Testis (tissue), 3 donors: ENCODE data around the gene VPS18. TPM values are rescaled to one million over a fixed set of nuclear protein-coding genes. Genes with fewer than 3 reads are reported as not detected.

Experiments
- DNase-seq: peaks from one replicate; pipeline ENCODE4 v3.0.0-alpha.2; 2019
- H3K27ac ChIP-seq, 2 donors: fragments of 200-600 bp; sonication (generic); one replicate each; pipeline ENCODE4 v1.5.1; 2019
- H3K27me3 ChIP-seq: fragments of 200-600 bp; sonication (generic); one replicate; pipeline ENCODE4 v1.5.1; 2019
- H3K36me3 ChIP-seq: fragments of 200-600 bp; sonication (generic); one replicate; pipeline ENCODE4 v1.5.1; 2017; ENCODE audit warnings: low read depth; ENCODE audit errors: missing control alignments
- H3K4me1 ChIP-seq: fragments of 200-600 bp; sonication (generic); one replicate; pipeline ENCODE4 v1.5.1; 2019
- H3K4me3 ChIP-seq, 2 donors: fragments of 200-600 bp; sonication (generic); one replicate each; pipeline ENCODE4 v1.5.1; 2017 to 2019
- H3K9me3 ChIP-seq: fragments of 200-600 bp; sonication (generic); one replicate; pipeline ENCODE4 v1.5.1; 2017
- POLR2A ChIP-seq: fragments of 450-650 bp; IDR thresholded peaks from one replicate; pipeline ENCODE4 v1.6.1; 2017; ENCODE audit warnings: antibody characterized with exemption, mild to moderate bottlenecking, moderate library complexity
- WGBS, 2 donors: methylation state at CpG; one replicate each; pipeline ENCODE4 v1.1.5; 2018; 5-methylcytosine and 5-hydroxymethylcytosine counted together
- intact Hi-C: fragments of 100-400 bp; cut with DNase I; formaldehyde crosslinking; loops from one replicate; pipeline ENCODE4 v1.15.1; 2023; ENCODE audit warnings: low total_unique reads
- polyA plus RNA-seq: library from polyadenylated mRNA; stranded (reverse); fragments of 350-450 nt; fragmentation: Illumina TruSeq; extraction: RNeasy Lipid Tissue Mini Kit (QIAGEN cat#74804); gene quantifications from one replicate; pipeline ENCODE4 v1.2.3, GENCODE V29; 2014; ENCODE audit warnings: low read depth, low replicate concordance; ENCODE audit not compliant: insufficient read depth
- total RNA-seq, 2 donors: library from RNA; depleted of rRNA; stranded (reverse); fragments of >200 nt; gene quantifications; one replicate each; pipeline ENCODE4 v1.2.3, GENCODE V29; 2016
- TF ChIP-seq, protein P1 (sequence below), 3 experiments: fragments of 450-650 bp in 2 of 3; fragments of 200-600 bp in 1 of 3; sonication (generic) in 1 of 3; IDR thresholded peaks; one replicate each; pipeline ENCODE4 v1.5.1; 2016 to 2019; ENCODE audit warnings: antibody characterized with exemption in 3 of 3, mild to moderate bottlenecking in 2 of 3, moderate library complexity in 1 of 3

Gene VPS18
- total and polyA plus RNA-seq, 3 donors from 2014 or later: 16.3 to 33.4 (median 25.5) TPM

DNA sequence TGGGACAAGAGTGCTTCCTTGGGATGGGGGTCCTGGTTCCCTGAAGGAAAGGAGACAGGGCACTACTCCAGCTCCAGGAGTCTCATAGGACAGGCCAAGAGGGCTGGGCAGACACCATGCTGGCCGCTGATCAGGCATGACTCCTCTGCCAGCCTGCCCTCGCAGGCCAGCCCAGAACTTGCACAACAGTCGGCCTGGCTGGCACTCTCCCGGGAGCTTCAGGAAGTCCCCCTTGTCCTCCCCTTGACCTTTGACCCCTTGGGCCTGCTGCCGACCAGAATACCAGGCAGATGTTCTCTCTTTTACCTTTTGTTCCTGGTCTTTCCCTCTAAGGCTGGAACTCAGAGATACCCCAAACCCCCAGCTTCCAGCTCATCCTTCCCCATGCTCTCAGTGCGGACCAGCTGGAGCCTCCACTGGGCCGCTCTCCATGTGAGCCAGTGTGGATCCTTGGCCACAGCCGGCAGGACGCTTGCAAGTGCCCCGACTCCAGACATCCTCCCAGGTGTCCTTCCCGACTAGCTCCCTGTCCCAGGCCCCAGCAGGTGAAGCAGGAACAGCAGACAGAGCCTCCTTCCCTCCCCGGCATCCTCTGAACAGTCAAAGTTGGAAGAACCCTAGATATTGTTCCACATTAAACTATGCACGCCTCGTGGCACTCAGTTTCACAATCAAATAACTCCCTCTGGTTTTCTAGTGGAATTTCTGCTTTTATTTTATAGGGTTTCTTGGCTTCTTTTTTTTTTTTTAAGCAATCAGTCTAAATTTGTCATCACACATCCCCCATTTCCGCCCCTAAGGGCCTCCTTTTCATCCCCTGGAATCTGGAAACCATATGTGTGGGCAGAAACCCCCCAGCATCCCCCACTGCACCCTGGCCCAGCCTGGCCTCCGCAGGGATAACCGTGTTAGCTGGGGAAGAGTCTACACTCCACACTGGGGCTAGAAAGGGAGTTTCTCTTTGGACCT, 15.7 kb downstream of the VPS18 start:
- no peak overlapping the region for H3K27ac ChIP-seq
- H3K9me3 ChIP-seq: no peaks in the 10 kb centered on the region
- H3K4me1 ChIP-seq: peaks cover 18% of the 10 kb centered on the region
- H3K36me3 ChIP-seq: no peaks in the 10 kb centered on the region
- H3K27me3 ChIP-seq: no peaks in the 10 kb centered on the region
- no peak overlapping the region for H3K4me3 ChIP-seq
- WGBS, 2 donors: 73 to 76% methylated on average over 17 of the region's 17 CpGs
- TF ChIP-seq, protein P1, sequence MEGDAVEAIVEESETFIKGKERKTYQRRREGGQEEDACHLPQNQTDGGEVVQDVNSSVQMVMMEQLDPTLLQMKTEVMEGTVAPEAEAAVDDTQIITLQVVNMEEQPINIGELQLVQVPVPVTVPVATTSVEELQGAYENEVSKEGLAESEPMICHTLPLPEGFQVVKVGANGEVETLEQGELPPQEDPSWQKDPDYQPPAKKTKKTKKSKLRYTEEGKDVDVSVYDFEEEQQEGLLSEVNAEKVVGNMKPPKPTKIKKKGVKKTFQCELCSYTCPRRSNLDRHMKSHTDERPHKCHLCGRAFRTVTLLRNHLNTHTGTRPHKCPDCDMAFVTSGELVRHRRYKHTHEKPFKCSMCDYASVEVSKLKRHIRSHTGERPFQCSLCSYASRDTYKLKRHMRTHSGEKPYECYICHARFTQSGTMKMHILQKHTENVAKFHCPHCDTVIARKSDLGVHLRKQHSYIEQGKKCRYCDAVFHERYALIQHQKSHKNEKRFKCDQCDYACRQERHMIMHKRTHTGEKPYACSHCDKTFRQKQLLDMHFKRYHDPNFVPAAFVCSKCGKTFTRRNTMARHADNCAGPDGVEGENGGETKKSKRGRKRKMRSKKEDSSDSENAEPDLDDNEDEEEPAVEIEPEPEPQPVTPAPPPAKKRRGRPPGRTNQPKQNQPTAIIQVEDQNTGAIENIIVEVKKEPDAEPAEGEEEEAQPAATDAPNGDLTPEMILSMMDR (IDR thresholded peaks at IDR 0.05): no peak
- TF ChIP-seq POLR2A: no peak
- no peak for DNase-seq
- intact Hi-C loops: loop anchor here (10.0 kb wide), 1 partner anchor 275 kb away; no protein-coding TSS in a partner anchor

DNA sequence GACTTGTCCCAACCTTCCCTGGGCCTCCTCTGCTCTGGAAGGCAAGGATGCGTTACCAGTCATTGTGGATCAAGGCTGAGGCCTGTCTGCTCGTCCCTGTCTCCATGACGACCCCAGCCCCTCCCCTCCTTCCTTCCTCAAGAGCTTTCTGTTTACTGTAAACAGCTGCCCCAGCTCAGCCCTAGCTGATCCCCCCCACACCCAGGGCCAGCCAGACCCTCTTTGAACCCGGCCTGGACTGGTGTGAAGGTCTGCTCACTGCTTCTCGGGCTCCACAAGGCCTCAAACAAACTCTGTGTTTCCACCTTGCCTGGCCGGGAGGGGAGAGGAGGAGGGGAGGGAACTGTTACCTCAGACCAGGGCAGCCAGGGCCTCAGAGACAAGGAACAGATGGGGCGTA, 16.9 kb downstream of the VPS18 start:
- H3K27me3 ChIP-seq: no peaks in the 10 kb centered on the region
- no peaks in the 10 kb centered on the region for H3K9me3 ChIP-seq
- H3K4me3 ChIP-seq: no peak overlapping the region
- H3K36me3 ChIP-seq: no peaks in the 10 kb centered on the region
- no peak for DNase-seq
- intact Hi-C loops: no loop called here
- no peak overlapping the region for H3K27ac ChIP-seq
- TF ChIP-seq POLR2A: no peak
- TF ChIP-seq, protein P1 (IDR thresholded peaks at IDR 0.05): no peak
- peaks cover 15% of the 10 kb centered on the region for H3K4me1 ChIP-seq
- WGBS, 2 donors: 78 to 85% methylated on average over 7 of the region's 7 CpGs

DNA sequence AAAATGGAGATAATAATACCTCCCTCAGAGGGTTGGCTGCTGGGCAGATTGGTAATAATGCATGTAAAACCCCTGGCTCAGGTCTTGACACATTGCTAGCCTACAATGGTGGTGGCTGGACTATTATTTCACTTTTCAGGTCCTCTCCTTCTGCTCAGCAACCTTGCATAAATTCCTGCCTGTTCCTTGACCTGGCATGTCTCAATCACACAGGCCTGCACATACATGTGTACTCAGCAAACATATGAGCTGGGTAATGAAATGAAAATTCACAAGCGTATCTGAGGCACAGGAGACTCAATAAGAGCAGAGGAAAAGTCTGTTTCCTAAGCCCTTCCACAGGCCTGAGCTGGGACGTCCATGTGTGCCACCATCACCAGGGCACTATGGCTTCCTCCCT, 17.4 kb downstream of the VPS18 start:
- Histone ChIP-seq H3K36me3 (no peaks in the 10 kb centered on the region), H3K9me3 (no peaks in the 10 kb centered on the region), H3K27ac (no peak overlapping the region), H3K4me3 (no peak overlapping the region), H3K4me1 (peaks cover 10% of the 10 kb centered on the region), H3K27me3 (no peaks in the 10 kb centered on the region)
- intact Hi-C loops: no loop called here
- TF ChIP-seq, protein P1 (IDR thresholded peaks at IDR 0.05): no peak
- 81 to 93% methylated on average over 2 of the region's 2 CpGs for WGBS, 2 donors
- no peak for DNase-seq

DNA sequence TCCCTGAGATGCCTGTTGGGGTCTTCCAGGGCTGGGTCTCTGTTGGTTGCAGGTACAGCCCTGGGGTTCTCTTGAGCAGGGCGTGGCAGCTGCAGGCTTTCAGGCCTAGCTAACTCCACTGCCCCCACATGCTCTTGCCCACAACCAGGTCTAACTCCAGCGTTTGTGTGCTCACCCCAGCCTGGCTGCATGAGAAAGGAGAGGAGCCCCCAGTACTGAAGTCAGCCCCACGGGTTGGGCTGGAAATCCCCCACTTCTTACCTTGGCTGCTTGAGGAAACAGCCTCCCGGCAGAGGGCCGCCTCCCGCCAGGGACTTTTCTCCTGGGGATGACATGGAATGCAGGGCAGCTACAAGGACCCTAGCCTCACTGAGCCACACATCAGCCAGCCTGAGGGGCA, 18.2 kb downstream of the VPS18 start:
- no peak for TF ChIP-seq POLR2A
- H3K4me1 ChIP-seq: peaks cover 2% of the 10 kb centered on the region
- H3K9me3 ChIP-seq: no peaks in the 10 kb centered on the region
- H3K36me3 ChIP-seq: no peaks in the 10 kb centered on the region
- whole genome bisulfite sequencing, 2 donors: 79 to 83% methylated on average over 6 of the region's 6 CpGs
- DNase-seq: no peak
- no peaks in the 10 kb centered on the region for H3K27me3 ChIP-seq
- no peak overlapping the region for H3K4me3 ChIP-seq
- H3K27ac ChIP-seq: no peak overlapping the region
- intact Hi-C loops: no loop called here

DNA sequence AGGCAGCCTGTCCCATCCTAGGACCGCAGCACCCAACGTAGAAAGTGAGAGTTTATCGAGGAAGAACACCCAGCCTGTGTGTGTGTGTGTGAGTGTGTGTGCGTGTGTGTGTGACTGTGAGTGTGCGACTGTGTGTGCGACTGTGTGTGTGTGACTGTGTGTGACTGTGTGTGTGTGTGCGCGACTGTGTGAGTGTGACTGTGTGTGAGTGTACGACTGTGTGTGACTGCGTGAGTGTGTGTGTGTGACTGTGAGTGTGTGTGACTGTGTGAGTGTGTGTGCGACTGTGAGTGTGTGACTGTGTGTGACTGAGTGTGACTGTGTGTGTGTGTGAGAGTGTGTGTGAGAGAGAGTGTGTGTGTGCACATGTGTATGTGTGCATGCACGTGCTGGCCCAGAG, 19.8 kb downstream of the VPS18 start:
- intact Hi-C loops: no loop called here

More for the DNA sequence above, 19.8 kb downstream of the VPS18 start:
- no peak for DNase-seq
- H3K4me3 ChIP-seq: no peak overlapping the region
- WGBS, 2 donors: 84 to 95% methylated on average over 12 of the region's 12 CpGs
- H3K9me3 ChIP-seq: no peaks in the 10 kb centered on the region
- no peaks in the 10 kb centered on the region for H3K27me3 ChIP-seq
- no peaks in the 10 kb centered on the region for H3K36me3 ChIP-seq
- H3K4me1 ChIP-seq: no peaks in the 10 kb centered on the region
- TF ChIP-seq, protein P1 (IDR thresholded peaks at IDR 0.05): no peak
- TF ChIP-seq POLR2A: no peak
- H3K27ac ChIP-seq: no peak overlapping the region
